HG03066 (cell line): ENCODE measurements around the gene CXXC4.
A peak's percentile ranks its signal among the peaks of the same experiment; 100 is the strongest.

Experiments
- ATAC-seq: cut with Tn5 transposase; IDR thresholded peaks from one replicate; pipeline ENCODE4 v1.9.1; 2021; ENCODE audit warnings: low read depth; ENCODE audit not compliant: unreplicated experiment

The CXXC4 gene

GRCh38 chr4:104490096-104490769 is 4.5 kb downstream of the CXXC4 start:
- peak; percentile 26 for ATAC-seq

- peak; percentile 22 for ATAC-seq
Measured at GRCh38 chr4:104489731-104490095, 5.0 kb downstream of the CXXC4 start.

- no peak for ATAC-seq
Measured at GRCh38 chr4:104488151-104488550, 6.5 kb downstream of the CXXC4 start.

- no peak for ATAC-seq
Measured at GRCh38 chr4:104486716-104487504, 7.8 kb downstream of the CXXC4 start.

- no peak for ATAC-seq
Measured at GRCh38 chr4:104475652-104476051, 19.0 kb downstream of the CXXC4 start.

- no peak for ATAC-seq
Measured at GRCh38 chr4:104472766-104473165, 21.9 kb downstream of the CXXC4 start.

- no peak for ATAC-seq
Measured at GRCh38 chr4:104470770-104471169, 23.9 kb downstream of the CXXC4 start.

GRCh38 chr4:104469794-104470193 is 24.9 kb downstream of the CXXC4 start:
- ATAC-seq, result no peak

GRCh38 chr4:104465619-104466018 is 29.1 kb downstream of the CXXC4 start:
- no peak for ATAC-seq

GRCh38 chr4:104465201-104465600 is 29.5 kb downstream of the CXXC4 start:
- ATAC-seq, result no peak

GRCh38 chr4:104462641-104463040 is 32.1 kb downstream of the CXXC4 start:
- no peak for ATAC-seq

- no peak for ATAC-seq
Measured at GRCh38 chr4:104457308-104457981, 37.2 kb downstream of the CXXC4 start.

- peak; percentile 61 for ATAC-seq
Measured at GRCh38 chr4:104451573-104451972, 43.1 kb downstream of the CXXC4 start.

GRCh38 chr4:104449537-104449936 is 45.2 kb downstream of the CXXC4 start:
- no peak for ATAC-seq

- ATAC-seq, result no peak
Measured at GRCh38 chr4:104447294-104447693, 47.4 kb downstream of the CXXC4 start.

GRCh38 chr4:104446431-104447278 is 48.0 kb downstream of the CXXC4 start:
- no peak for ATAC-seq

- no peak for ATAC-seq
Measured at GRCh38 chr4:104444685-104445084, 50.0 kb downstream of the CXXC4 start.

- no peak for ATAC-seq
Measured at GRCh38 chr4:104436542-104436941, 58.2 kb downstream of the CXXC4 start.

- no peak for ATAC-seq
Measured at GRCh38 chr4:104429150-104429741, 65.4 kb downstream of the CXXC4 start.

GRCh38 chr4:104425948-104426347 is 68.7 kb downstream of the CXXC4 start:
- ATAC-seq, result no peak
